ENCODE measurements around the gene VNN1.
"Not testable (repeated sequence)": the region's sequence is repeated elsewhere in the genome, so short reads cannot be mapped to it uniquely, and the experiment has no call there.

- TF ChIP-seq CTCF (IDR thresholded peaks at IDR 0.05; ENCODE audit: low read length); EZH2 (IDR thresholded peaks at IDR 0.05; ENCODE audit: borderline replicate concordance, low read length): not testable (repeated sequence)
These were observed 76.7 kb downstream of the VNN1 start for GRCh38 chr6:132637135-132637534.
